Measurements from ENCODE around the gene HSD17B12.

HSD17B12 gene

DNA sequence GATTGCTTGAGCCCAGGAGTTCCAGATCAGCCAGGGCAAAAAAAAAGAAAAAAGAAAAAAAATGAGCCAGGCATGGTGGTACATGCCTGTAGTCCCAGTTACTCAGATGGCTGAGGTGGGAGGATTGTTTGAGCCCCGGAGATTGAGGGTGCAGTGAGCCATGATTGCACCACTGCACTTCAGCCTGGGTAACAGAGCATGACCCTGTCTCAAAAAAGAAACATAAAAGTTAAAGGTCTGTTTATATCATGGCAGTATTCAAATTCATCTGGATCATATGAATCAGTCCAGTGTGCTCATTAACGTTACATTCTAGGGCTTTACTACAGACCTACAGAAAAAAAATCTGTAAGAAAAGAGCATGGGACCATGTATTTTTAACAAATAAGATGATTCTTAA lies 13.9 kb downstream of the HSD17B12 start:
- no peaks in the 10 kb centered on the region for H3K9me3 ChIP-seq
- H3K4me1 ChIP-seq = no peaks in the 10 kb centered on the region
- no peaks in the 10 kb centered on the region for H3K27me3 ChIP-seq
- H3K4me3 ChIP-seq = no peak overlapping the region
- no peak overlapping the region for H3K27ac ChIP-seq
- DNase-seq = no peak
- intact Hi-C loops (cut with DNase I; ENCODE audit: low total_unique reads) = no loop called here
- TF ChIP-seq, protein P1, sequence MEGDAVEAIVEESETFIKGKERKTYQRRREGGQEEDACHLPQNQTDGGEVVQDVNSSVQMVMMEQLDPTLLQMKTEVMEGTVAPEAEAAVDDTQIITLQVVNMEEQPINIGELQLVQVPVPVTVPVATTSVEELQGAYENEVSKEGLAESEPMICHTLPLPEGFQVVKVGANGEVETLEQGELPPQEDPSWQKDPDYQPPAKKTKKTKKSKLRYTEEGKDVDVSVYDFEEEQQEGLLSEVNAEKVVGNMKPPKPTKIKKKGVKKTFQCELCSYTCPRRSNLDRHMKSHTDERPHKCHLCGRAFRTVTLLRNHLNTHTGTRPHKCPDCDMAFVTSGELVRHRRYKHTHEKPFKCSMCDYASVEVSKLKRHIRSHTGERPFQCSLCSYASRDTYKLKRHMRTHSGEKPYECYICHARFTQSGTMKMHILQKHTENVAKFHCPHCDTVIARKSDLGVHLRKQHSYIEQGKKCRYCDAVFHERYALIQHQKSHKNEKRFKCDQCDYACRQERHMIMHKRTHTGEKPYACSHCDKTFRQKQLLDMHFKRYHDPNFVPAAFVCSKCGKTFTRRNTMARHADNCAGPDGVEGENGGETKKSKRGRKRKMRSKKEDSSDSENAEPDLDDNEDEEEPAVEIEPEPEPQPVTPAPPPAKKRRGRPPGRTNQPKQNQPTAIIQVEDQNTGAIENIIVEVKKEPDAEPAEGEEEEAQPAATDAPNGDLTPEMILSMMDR (IDR thresholded peaks at IDR 0.05) = no peak
- H3K36me3 ChIP-seq = peaks cover 0 to 3% (median 0%) of the 10 kb centered on the region in 3 donors

- H3K36me3 ChIP-seq = no peaks in the 10 kb centered on the region
- no peak for DNase-seq
- no peaks in the 10 kb centered on the region for H3K27me3 ChIP-seq
- intact Hi-C loops (cut with DNase I; ENCODE audit: low total_unique reads) = no loop called here
- no peaks in the 10 kb centered on the region for H3K4me1 ChIP-seq
- TF ChIP-seq, protein P1 (IDR thresholded peaks at IDR 0.05) = no peak
- no peak overlapping the region for H3K27ac ChIP-seq
- no peak overlapping the region for H3K4me3 ChIP-seq
- H3K9me3 ChIP-seq = peaks cover 0 to 9% (median 9%) of the 10 kb centered on the region in 3 donors
Measured at GRCh38 chr11:43697679-43698078, 17.1 kb downstream of the HSD17B12 start.

DNA sequence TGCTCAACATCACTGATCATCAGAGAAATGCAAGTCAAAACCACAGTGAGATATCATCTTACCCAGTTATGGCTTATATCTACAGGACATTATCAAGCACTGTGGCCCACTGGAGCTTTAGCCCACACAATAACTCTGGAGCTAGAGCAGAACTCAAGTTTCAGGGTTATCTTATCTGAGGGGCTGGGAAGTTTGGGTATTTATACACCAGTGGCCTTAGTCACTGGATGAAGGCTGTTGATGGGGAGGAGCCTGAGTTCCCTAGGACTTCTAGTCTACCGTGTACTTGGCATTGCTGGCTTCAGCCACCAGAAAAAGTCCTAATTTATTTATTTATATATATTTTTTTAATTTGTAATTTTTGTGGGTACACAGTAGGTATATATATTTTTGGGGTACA lies 19.3 kb downstream of the HSD17B12 start:
- Histone ChIP-seq H3K4me1 (no peaks in the 10 kb centered on the region), H3K27me3 (no peaks in the 10 kb centered on the region), H3K27ac (no peak overlapping the region), H3K4me3 (no peak overlapping the region), H3K9me3 (peaks cover 0 to 10% (median 9%) of the 10 kb centered on the region in 3 donors), H3K36me3 (no peaks in the 10 kb centered on the region)
- intact Hi-C loops (cut with DNase I; ENCODE audit: low total_unique reads) = no loop called here
- TF ChIP-seq, protein P1 (IDR thresholded peaks at IDR 0.05) = no peak
- DNase-seq = no peak

DNA sequence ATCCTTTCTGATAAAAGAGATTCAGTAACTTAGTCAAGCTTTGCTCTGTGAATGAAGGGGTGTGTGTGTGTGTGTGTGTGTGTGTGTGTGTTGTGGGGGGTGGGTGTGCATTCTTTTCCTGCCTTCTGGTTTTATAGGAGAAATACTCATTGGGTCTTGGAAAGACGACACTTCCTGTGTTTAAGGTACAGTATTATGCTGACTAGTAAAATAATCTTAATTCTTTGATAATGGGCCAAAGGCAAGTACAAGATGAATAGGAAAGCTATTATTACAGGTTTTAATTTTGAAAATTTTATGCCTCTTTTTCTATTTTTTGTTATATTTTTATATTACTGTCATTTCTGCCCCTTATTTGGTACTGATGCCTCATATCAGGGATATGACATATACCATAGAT lies 26.1 kb downstream of the HSD17B12 start:
- Histone ChIP-seq H3K36me3 (no peaks in the 10 kb centered on the region), H3K9me3 (peaks cover 0 to 4% (median 2%) of the 10 kb centered on the region in 3 donors), H3K4me3 (no peak overlapping the region), H3K27me3 (no peaks in the 10 kb centered on the region), H3K27ac (no peak overlapping the region), H3K4me1 (no peaks in the 10 kb centered on the region)
- TF ChIP-seq, protein P1 (IDR thresholded peaks at IDR 0.05) = no peak
- no peak for DNase-seq
- intact Hi-C loops (cut with DNase I; ENCODE audit: low total_unique reads) = no loop called here

- H3K4me3 ChIP-seq = no peak overlapping the region
- H3K36me3 ChIP-seq = no peaks in the 10 kb centered on the region
- H3K4me1 ChIP-seq = no peaks in the 10 kb centered on the region
- H3K27me3 ChIP-seq = no peaks in the 10 kb centered on the region
- TF ChIP-seq, protein P1 (IDR thresholded peaks at IDR 0.05) = peak; percentile 31 to 32
- no peak for DNase-seq
- intact Hi-C loops (cut with DNase I; ENCODE audit: low total_unique reads) = no loop called here
- no peaks in the 10 kb centered on the region for H3K9me3 ChIP-seq
- no peak overlapping the region for H3K27ac ChIP-seq
Measured at GRCh38 chr11:43708776-43709175, 28.2 kb downstream of the HSD17B12 start.

- H3K4me1 ChIP-seq = no peaks in the 10 kb centered on the region
- H3K4me3 ChIP-seq = no peak overlapping the region
- no peak overlapping the region for H3K27ac ChIP-seq
- H3K9me3 ChIP-seq = no peaks in the 10 kb centered on the region
- no peaks in the 10 kb centered on the region for H3K36me3 ChIP-seq
- H3K27me3 ChIP-seq = no peaks in the 10 kb centered on the region
- DNase-seq = no peak
- TF ChIP-seq, protein P1 (IDR thresholded peaks at IDR 0.05) = no peak
- intact Hi-C loops (cut with DNase I; ENCODE audit: low total_unique reads) = no loop called here
Measured at GRCh38 chr11:43709689-43710088, 29.2 kb downstream of the HSD17B12 start.
